ENCODE data around the gene FMO3. TPM values are rescaled to one million over a fixed set of nuclear protein-coding genes. Genes with fewer than 3 reads are reported as not detected.

The FMO3 gene
- total RNA-seq, 1 donor = 0.86 TPM

GRCh38 chr1:171160639-171161354 lies 70.1 kb downstream of the FMO3 start:
- TF ChIP-seq CTCF (IDR thresholded peaks at IDR 0.05; ENCODE audit: insufficient read depth, low read depth, low read length) = no peak
- no peak overlapping the region for H3K4me3 ChIP-seq (ENCODE audit: low read depth, low read length)
- no peak for DNase-seq (ENCODE audit: low read depth)

- DNase-seq (ENCODE audit: low read depth) = no peak
- TF ChIP-seq CTCF (IDR thresholded peaks at IDR 0.05; ENCODE audit: insufficient read depth, low read depth, low read length) = no peak
- H3K4me3 ChIP-seq (ENCODE audit: low read depth, low read length) = no peak overlapping the region
These were observed 70.7 kb downstream of the FMO3 start for GRCh38 chr1:171161431-171161830.

GRCh38 chr1:171166361-171166760 lies 75.7 kb downstream of the FMO3 start:
- no peak for TF ChIP-seq CTCF (IDR thresholded peaks at IDR 0.05; ENCODE audit: insufficient read depth, low read depth, low read length)

More at GRCh38 chr1:171166361-171166760, 75.7 kb downstream of the FMO3 start:
- no peak for DNase-seq (ENCODE audit: low read depth)
- no peak overlapping the region for H3K4me3 ChIP-seq (ENCODE audit: low read depth, low read length)

Small RNAs within 50 kb of the gene (small RNA-seq; reads per million reads assigned to genes)
- not detected for gene MIR1295A

Other genes with a start within 250 kb of the FMO3 start
- under 0.01 TPM in 2 replicates for gene MROH9, start 155.4 kb upstream of the FMO3 start, total RNA-seq
- gene FMO2, start 94.4 kb downstream of the FMO3 start, total RNA-seq = 0.97 and 1.7 TPM in 2 replicates
- under 0.01 TPM in 2 replicates for gene FMO1, start 157.6 kb downstream of the FMO3 start, total RNA-seq
- gene FMO4, start 223.3 kb downstream of the FMO3 start, total RNA-seq = 1.3 and 1.7 TPM in 2 replicates